NCI-H1436 (cell line): ENCODE results near the gene LCE1B.

Experiments
- DNase-seq: peaks from one replicate; lab custom pipeline; 2025; lab: John Stamatoyannopoulos, UW

LCE1B gene

GRCh38 chr1:152861374-152861773, 49.6 kb downstream of the LCE1B start:
- no peak for DNase-seq
